Sciatic nerve (tissue), 2 donors: ENCODE results near the gene YIPF5. TPM values are rescaled to one million over a fixed set of nuclear protein-coding genes. Genes with fewer than 3 reads are reported as not detected.
A peak's percentile ranks its signal among the peaks of the same experiment; 100 is the strongest.

Source experiments
- ATAC-seq: fragments of 200-7000 bp; cut with Tn5 transposase; one replicate; pipeline ENCODE4 v1.9.1; 2020; ENCODE audit warnings: mild to moderate bottlenecking, moderate library complexity
- DNase-seq: peaks from one replicate; pipeline ENCODE4 v3.0.0-alpha.2; 2020; ENCODE audit warnings: low spot score
- intact Hi-C: fragments of 100-400 bp; cut with DNase I; formaldehyde crosslinking; loops from one replicate; pipeline ENCODE4 v1.14.2; 2022
- total RNA-seq: library from RNA; stranded (reverse); fragmentation: NEBNext Ultra II Directional; extraction: Animal tissue kit (Norgen Biotek cat#: 25700); gene quantifications from one replicate; pipeline ENCODE4 v1.2.1, GENCODE V29; 2021
- donor health status: DM: no; HTN: no; CAD: no.
- donor health status: DM: no; HTN: no; CAD: no.

YIPF5 gene
- total RNA-seq, 1 donor from 2014 or later, result 47.8 TPM

DNA sequence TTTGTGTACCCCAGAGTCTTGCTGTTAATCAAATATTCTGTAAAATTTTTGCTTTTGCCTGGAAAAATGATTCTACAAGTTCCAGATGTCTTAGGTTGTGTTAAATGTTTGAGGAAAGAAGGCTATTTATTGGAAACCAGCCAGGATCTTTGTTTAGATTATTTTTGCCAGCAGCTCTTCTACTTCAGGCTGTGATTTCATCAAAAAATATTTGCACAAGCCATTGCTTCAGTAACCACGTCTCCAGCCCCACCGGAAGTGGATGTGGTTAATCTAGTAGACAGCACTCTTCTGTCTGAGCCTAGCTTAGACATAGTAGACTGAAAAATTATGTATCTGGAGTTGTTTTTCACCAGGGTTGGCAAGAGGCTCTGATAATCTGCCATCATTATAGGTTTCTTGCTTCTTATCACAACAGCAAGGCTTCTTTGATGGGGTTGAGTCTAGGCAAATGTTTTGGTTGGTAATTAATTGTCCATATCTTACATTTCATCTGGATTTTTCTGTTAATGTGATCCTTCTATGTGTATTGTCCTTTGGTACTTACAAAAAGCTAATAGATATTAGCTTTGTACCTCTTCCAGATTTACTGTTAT, 17.3 kb upstream of the YIPF5 start:
- ATAC-seq (peak; percentile 85), DNase-seq (peak; percentile 70)
- intact Hi-C loops, result no loop called here

DNA sequence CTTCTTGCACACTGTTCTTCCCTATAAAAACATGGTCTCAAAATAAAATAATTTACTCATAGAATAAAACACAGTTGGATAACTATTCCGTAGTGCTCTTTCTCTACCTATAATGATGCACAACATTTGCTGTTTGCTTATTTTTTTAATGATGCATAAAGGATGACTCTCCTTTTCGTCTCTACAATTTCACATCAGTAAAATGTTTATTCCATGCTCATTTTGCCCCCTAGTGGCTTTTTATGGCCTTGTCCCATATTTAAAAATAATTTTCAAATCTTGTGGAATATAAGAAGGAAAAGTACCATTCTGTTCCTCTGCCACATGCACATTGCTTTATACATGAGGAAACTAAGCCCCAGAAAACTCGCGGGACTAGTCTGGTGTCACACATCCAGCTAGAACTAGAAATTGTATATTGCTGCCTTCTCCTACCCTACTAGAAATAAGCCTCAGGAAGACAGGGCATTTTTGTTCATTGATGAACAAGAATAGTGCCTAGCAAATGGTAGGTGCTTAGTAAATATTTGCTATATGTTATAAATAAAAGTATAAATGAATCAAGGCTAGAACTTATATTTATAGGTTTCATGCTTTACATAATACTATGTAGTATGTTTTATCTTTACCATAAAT, 12.9 kb upstream of the YIPF5 start:
- intact Hi-C loops, result no loop called here
- DNase-seq (no peak), ATAC-seq (no peak)

DNA sequence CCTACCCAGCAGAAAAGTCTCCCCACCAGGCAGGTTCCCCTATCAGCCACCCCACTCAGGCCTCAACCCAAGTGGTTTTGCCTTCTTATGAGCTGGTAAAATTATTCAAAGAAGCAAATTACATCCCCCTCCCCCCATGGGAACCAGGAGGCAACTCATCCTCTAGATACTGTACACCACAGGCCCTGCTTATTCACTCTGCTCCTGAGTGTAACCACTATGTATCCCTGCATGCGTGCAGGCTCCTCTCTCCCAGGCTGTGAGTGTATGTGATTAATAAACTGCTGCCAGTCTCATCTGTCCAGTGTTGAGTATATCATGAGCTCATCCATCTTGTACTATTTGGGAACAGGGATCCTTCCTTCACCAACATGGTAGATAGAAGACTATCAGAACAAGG, 8.8 kb upstream of the YIPF5 start:
- intact Hi-C loops, result no loop called here

DNA sequence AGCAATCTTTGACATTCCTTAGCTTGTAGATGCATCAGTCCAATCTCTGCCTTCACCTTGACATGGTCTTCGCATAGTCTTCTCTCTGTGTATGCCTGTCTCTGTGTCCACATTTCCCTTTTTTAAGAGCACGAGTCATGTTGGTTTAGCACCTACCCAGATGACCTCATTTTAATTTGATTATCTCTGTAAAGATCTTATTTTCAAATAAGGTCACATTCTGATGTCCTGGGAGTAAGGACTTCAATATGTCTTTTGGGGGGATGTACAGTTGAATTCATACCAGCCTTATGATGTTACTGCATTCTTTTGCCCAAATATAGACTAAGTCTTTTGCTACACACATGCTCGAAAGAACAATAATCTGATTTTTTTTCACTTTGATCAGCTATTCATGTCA, 7.1 kb upstream of the YIPF5 start:
- intact Hi-C loops, result no loop called here
- ATAC-seq, result no peak

More for the DNA sequence above, 8.8 kb upstream of the YIPF5 start:
- ATAC-seq (no peak), DNase-seq (no peak)

DNA sequence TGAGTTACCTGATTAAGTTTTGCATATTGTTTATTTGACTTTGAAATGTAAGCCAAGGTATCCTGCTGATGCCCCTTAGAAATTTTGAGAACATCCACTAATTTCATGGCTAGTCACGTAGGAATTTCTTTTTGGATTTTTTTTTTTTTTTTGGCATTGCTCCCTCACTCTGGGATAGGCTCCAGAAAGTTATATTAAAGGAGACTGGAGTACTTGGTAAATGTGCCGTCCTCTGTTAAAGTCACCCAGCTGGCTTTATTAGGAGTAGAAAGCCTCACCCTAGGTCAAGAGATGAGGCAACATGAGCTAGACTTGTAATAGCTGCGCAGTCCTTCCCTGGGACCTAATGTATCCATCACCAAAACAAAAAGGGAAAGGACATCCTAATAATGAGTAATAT, 3.3 kb upstream of the YIPF5 start:
- intact Hi-C loops, result no loop called here
- ATAC-seq, result no peak
- DNase-seq, result no peak

More for the DNA sequence above, 7.1 kb upstream of the YIPF5 start:
- DNase-seq, result no peak

DNA sequence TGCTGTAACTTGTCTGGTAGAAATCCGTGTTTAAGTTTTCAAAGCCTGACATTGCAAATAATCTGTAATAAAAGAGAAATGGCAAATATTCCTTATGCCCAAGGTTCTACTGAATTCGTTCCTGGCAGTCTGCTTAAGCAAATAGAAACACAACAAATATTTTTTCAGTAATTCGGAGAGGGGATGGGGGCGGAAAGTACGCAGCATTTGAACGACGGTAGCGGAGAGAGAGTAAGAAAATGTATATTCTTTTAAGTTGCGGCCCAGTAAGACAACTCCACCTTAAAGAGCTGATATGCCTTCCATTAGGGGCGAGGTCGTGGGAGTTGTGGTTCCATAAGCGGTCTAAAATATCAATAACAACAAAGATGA, 569 bp downstream of the YIPF5 start:
- intact Hi-C loops, result loop anchor here (5.0 kb wide), 1 partner anchor 68 kb away; no protein-coding TSS in a partner anchor

DNA sequence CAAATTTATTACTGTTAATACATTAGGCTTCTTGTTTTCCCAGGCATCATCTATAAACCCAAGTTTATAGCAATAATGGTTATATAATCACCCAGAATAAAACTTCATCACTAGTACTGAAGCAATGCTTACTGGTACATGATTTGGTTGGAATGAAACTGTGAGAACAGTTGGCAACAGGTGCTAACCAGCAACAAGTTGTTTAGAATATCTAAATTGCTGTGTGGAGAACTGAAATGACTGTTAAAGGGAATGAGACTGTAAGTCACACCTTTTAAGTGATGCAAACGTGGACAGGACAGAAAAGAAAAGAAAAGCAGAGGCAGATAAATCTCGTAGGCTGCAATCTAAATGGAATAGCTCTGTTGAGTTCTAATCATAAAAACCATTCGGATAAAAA, 2.5 kb downstream of the YIPF5 start:
- ATAC-seq (no peak), DNase-seq (no peak)
- intact Hi-C loops, result loop anchor here (5.0 kb wide), 1 partner anchor 66 kb away; no protein-coding TSS in a partner anchor

More for the DNA sequence above, 569 bp downstream of the YIPF5 start:
- ATAC-seq (no peak), DNase-seq (no peak)

DNA sequence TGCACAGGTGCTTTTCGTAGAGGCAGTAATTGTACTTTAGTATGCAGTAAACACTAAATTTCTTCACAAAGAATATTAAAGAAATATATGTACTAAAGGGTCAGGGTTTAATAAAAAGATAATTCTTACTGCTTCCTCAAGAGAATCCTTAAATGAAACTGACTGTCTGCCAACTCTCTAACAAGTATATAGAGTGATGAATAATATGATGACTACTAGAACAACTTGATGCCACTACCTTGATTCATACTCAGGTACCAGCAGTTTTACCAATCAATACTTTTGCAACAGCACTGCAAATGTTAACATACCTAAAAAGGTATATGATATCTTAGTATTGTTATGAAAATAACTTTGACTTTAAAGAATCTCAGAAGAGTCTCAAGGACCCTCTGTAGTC, 3.8 kb downstream of the YIPF5 start:
- ATAC-seq, result no peak
- intact Hi-C loops, result loop anchor here (5.0 kb wide), 1 partner anchor 64 kb away; no protein-coding TSS in a partner anchor
- DNase-seq, result no peak

DNA sequence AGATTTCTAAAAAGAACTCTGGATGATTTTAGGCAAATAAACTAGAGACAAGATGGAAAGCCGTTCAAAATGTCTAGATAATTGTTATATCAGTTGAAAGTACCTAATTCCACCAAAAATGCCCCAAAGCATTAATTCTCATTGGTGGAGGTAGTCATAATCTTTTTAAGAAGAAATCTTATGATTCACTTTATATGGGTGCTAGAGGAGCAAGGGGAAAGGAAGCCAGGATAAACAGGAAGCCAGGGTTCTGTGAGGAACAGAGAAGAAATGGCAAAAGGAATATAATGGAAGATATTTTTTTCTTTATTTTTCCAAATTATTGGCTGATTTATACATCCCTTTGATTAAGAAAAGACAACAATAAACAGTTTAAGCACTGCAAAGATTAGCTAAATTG, 7.8 kb downstream of the YIPF5 start:
- DNase-seq, result no peak
- no peak for ATAC-seq
- intact Hi-C loops, result no loop called here

DNA sequence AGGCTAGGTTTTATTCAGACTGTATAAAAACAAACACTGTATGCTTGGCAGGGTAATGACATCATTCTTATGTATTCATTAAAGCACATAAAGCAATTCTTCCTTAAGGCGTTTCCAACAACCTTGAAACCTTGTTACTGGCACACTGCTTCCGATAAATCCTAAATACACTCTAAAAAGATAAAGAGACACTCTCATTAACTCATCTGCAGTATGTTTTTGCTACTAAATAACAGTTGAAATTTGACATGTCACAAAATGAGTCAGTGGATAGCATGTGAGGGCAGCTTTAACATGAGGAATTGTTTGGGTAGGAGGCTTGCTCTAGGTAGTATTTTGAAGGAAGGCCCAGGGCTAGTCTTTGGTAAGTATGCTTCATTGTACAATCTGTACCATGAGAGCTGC, 13.7 kb downstream of the YIPF5 start:
- intact Hi-C loops, result no loop called here
- DNase-seq (no peak), ATAC-seq (no peak)

DNA sequence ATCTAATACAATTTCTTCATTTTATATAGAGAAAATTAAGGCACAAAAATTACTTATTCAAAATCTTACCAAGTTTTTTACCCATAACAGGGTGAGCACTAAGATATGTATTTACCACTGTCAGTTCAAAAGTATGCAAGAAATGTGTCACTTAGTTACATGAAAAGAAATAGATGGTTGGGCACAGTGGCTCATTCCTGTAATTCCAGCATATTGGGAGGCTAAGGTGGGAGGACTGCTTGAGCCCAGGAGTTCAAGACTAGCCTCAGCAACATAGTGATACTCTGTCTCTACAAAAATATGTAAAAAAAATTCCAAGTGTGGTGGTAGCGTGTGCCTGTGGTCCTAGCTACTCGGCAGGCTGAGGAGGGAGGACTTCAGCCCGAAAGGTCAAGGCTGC, 19.4 kb downstream of the YIPF5 start:
- no peak for ATAC-seq
- intact Hi-C loops, result no loop called here
- no peak for DNase-seq

DNA sequence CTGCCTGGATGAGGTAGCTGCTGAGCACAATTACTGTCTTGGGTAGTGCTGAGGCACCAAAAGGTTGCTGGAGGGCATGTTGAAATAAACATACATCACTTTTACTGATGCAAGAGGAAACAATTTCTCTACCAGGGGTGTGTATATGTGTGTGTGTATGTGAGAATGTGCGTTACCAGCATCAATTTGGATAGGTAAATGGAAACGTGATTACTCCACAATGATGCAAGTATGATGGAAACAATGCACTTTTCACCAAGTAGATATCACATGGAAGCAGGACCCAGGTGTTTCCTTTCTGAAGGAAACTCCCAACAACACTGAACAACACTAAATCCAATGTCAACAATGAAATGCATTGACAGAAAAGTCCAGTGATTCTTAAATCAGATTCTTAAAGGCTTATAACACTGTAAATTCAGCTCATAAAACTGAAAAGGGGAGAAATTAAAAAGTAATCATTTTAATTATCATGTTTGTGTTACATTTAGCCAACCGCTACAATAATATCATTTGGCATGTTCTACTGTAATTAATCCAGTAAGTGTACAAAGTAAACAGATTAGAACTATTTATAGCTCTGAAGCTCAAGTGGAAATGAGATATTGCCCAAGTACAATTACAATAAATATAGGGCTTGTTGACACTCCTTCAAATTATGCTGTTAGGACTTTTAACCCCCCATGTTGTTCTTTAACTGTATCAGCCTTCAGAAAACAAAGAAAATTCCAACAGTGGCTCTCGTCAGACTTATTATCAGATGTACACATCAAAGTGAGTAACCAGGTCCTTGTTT, 25.3 kb downstream of the YIPF5 start:
- ATAC-seq, result no peak
- intact Hi-C loops, result no loop called here
- no peak for DNase-seq

DNA sequence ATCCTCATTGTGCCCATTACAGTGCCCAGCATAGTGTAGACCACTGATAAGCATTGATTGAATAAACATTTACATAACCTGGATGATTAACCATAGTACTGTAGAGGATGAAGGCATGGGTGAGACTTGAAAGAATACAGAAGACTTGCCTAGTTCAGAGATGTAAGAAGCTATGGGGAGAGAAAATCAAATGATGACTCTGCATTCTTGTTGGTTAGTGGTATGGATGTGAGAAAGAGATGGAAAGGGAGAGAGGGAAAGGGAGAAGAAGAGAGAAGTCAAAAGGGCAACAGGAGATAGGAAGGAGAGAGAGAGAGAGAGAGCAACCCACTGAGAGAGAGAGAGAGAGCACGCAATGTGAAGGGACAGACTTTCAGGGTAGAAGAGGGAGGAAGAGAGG, 26.8 kb downstream of the YIPF5 start:
- intact Hi-C loops, result no loop called here
- ATAC-seq (no peak), DNase-seq (no peak)

DNA sequence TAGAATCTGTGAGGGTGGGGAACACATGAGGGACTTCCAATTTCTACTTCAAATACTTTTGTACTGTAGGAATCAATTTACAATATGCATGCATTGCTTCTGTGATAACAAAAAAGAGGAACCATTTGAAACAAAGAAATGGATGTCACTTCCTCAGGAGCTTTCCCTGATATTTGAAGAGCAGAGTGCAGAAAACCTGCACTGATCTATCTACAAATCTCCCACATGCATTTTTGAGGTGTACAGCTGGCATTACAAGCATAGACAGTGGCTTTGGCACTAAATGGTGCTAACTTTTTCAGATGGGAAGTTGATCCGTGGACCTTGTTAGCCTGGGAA, 27.7 kb downstream of the YIPF5 start:
- no peak for ATAC-seq
- DNase-seq, result no peak
- intact Hi-C loops, result no loop called here

DNA sequence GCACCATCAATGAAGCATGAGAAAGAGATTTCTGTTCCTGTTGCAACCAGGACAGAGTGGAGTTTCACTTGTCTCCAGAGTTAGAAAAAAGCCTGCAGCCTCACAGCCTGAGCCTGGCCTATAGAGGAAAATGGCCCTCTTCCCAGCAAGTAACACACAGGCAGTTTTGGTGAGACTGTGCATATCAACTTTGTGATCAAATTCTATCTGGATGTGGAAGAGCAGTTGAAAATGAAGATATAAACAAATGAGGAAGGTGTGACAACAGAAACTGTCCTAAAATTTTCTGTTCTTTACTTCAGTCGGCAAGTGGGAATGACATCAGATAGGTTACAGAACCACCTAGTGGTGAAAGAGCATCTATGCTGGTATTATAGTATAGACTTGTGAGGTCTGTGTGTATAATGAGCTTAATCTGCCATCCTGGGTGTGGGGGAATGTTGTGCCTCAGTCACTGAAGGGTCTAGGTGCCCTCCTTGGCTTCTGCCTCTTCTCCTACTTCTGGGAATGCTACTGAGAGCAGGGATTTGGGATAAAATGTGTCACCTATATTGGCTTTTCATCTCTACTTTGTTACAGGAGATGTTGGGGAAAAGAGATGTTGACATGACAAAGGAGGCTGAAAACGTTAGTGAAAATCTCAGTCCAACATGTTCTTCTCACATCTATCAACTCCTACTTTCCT, 28.2 kb downstream of the YIPF5 start:
- no peak for DNase-seq
- ATAC-seq, result peak; percentile 73
- intact Hi-C loops, result no loop called here

DNA sequence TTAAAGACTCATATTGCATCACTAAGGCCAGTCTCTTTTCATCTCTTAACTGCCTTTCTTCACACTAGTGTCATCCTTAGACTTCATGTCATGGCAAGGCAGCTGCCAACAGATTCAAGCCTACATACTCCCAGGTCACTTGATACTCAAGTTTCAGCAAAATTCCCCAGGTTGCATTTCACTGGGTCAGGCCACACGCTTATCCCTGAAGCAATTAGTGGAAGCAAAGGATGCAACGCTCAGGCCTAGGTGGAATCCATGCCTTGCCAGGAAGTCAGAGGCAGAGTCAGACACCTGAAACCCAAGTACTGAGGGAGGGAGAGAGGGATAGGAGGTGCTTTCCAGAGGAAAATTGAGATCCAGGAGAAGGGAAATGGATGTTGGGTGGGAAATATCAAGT, 28.9 kb downstream of the YIPF5 start:
- DNase-seq, result no peak
- no peak for ATAC-seq
- intact Hi-C loops, result no loop called here

DNA sequence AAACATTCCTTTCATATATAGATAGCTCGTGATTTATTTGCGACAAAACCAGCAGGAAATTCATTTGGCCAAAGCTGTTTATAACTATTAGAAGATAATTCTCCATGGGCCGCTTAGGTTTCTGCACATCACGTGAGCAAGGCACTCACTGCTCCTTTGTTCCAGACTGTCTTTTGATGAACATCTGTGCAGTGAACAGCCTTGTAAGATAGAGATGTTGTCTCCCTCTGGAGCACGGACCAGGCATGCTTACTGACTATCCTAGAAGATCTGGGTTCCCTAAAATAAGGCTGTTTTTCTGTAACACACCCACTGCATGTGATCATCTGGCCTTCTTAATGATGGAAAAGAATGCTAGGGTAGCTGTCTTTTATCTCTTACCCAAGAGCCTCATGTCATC, 30.9 kb downstream of the YIPF5 start:
- intact Hi-C loops, result no loop called here

DNA sequence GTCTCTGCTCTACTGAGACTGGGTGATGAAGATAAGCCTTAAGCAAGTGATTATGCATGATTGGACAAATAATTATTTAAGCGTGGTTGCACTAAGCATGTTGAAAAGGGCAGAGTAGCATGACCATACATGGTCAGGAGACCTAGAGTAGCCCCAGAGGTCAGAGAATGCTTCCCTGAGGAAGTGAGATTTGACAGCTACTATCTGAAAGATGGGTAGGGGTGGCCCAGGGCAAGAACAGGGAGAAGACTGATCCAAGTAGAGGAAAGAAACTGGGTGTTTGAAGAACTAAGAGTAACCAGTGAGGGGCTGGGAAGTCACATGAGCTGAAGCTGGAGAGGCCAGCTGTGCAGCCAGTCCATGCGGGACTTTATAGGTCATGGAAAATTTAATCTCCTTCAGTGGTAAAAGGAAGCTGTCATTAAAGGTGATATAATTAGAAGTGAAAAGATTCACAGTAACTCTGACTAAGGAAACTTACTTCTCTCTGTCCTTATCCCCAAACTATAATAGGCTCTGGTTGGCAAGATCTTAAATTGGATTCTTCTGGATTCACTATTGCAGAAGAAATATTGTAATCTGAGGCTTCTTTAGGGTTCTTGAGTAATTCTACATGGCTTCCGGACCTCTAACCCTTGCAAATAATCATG, 35.2 kb downstream of the YIPF5 start:
- no peak for DNase-seq
- no peak for ATAC-seq
- intact Hi-C loops, result no loop called here

More for the DNA sequence above, 30.9 kb downstream of the YIPF5 start:
- ATAC-seq (peak; percentile 94), DNase-seq (no peak)

DNA sequence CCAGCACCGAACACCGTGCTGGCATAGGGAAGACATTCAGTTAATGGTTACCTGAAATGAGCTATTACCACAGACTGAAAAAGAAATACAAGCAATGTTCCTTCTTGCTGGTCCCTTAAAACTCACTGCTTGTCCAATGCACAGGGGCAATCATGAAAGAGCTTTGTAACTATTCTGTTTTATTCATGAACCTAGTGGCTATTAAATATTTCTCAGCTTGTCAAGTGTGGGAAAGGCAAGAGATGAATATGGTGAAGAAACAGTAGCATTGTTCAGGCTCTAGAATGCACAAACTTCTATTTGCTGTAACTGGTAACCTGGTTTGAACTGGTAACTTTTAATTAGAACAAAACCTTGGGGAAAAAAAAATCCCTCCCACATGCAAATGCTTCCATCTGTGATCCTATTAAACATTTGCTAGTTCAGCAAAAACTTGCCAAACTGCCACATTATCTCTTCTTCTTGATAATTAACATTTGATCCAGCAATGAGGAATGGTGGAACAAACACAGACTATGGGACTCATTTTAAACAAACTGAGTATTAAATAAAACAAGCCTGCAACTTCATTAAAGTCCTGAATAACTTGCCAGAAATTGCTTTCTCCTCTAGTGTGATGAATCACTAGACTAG, 36.1 kb downstream of the YIPF5 start:
- no peak for DNase-seq
- ATAC-seq, result no peak
- intact Hi-C loops, result loop anchor here (5.0 kb wide), 1 partner anchor 1672 kb away; no protein-coding TSS in a partner anchor
